ENCODE data around the gene FAM76A. TPM values are rescaled to one million over a fixed set of nuclear protein-coding genes. Genes with fewer than 3 reads are reported as not detected.

The FAM76A gene
- total and polyA plus RNA-seq, 2 donors (not counting 3 experiments of a cell fraction or from before 2014, with no cell fraction given) = 1.8 to 12.8 TPM

- Histone ChIP-seq H2AFZ (ENCODE audit: low read depth, low read length) (no peak overlapping the region), H3K79me2 (ENCODE audit: control insufficient read depth, insufficient read depth, low read length) (no peaks in the 10 kb centered on the region), H3K4me3 (replicated peaks in 1 of 3; ENCODE audit: insufficient read depth in 1 of 3, low read depth in 1 of 3, low read length in 3 of 3) (no peak overlapping the region), H3K27me3 (ENCODE audit: control insufficient read depth in 2 of 2, insufficient read depth in 2 of 2, low read length in 2 of 2) (no peaks in the 10 kb centered on the region), H3K4me2 (ENCODE audit: insufficient read depth, low read length) (no peak overlapping the region), H3K9me1 (replicated peaks; ENCODE audit: control insufficient read depth, extremely low read depth, insufficient read depth, low read length) (no peaks in the 10 kb centered on the region), H4K20me1 (replicated peaks; ENCODE audit: control insufficient read depth, extremely low read depth, insufficient read depth, low read length) (no peaks in the 10 kb centered on the region), H3K36me3 (ENCODE audit: control insufficient read depth in 2 of 2, extremely low read depth in 1 of 2, insufficient read depth in 2 of 2, low read length in 2 of 2) (no peaks in the 10 kb centered on the region), H3K27ac (ENCODE audit: insufficient read depth, low read depth, low read length) (no peak overlapping the region), H3K4me1 (ENCODE audit: control insufficient read depth, extremely low read depth, insufficient read depth, low read length) (peaks cover 16% of the 10 kb centered on the region), H3K9me3 (replicated peaks; ENCODE audit: control insufficient read depth, insufficient read depth, low read length) (no peaks in the 10 kb centered on the region), H3K9ac (replicated peaks; ENCODE audit: extremely low read depth, insufficient read depth, low read length) (no peak overlapping the region)
- TF ChIP-seq MAX (IDR thresholded peaks at IDR 0.05; ENCODE audit: insufficient read depth, insufficient read length) (no peak), CTCF (IDR thresholded peaks at IDR 0.05; ENCODE audit: extremely low read depth in 1 of 2, insufficient read depth in 1 of 2, low read depth in 1 of 2, low read length in 2 of 2) (no peak), MYC (IDR thresholded peaks at IDR 0.05; ENCODE audit: low read depth, low read length) (no peak), POLR2A (IDR thresholded peaks at IDR 0.05; ENCODE audit: low read depth, low read length) (no peak), GATA2 (IDR thresholded peaks at IDR 0.05; ENCODE audit: insufficient read depth, insufficient read length, low read depth, low read length) (no peak), JUN (IDR thresholded peaks at IDR 0.05; ENCODE audit: borderline replicate concordance, insufficient read depth, insufficient read length, low read depth) (no peak), EZH2 (IDR thresholded peaks at IDR 0.05; ENCODE audit: borderline replicate concordance, low read depth, low read length, severe bottlenecking) (no peak), POLR2AphosphoS5 (IDR thresholded peaks at IDR 0.05; ENCODE audit: insufficient read depth, low read depth, low read length) (no peak), FOS (IDR thresholded peaks at IDR 0.05; ENCODE audit: borderline replicate concordance, insufficient read depth, low read length) (no peak)
- no TSS peak for BruUV-seq (replicated peaks)
- ChIA-PET POLR2A (no interaction called here), CTCF (no interaction called here)
- dilution Hi-C loops (cut with MboI; ENCODE audit: extremely low pct_ligation_motif_present, low sequenced_read_pairs) (no loop called here), intact Hi-C loops (cut with micrococcal nuclease) (no loop called here)
- FAIRE-seq = no peak
- DNase-seq (ENCODE audit: low read depth, low spot score) = no peak
Measured at GRCh38 chr1:27676410-27676809, 49.4 kb upstream of the FAM76A start.
